HAP-1 (cell line): ENCODE results near the gene TMEM54.

Experiments
- DNase-seq, 2 experiments: peaks; one replicate each; pipeline ENCODE4 v3.0.0-alpha.2; 2016 to 2020; ENCODE audit warnings: low spot score in 2 of 2
- H3K27me3 ChIP-seq: fragments of 250-450 bp; sonication (Bioruptor Pico); 2 replicates; pipeline ENCODE4 v1.5.1; 2020; ENCODE audit warnings: low read depth, mild to moderate bottlenecking, moderate library complexity
- H3K36me3 ChIP-seq: fragments of 250-450 bp; sonication (Bioruptor Pico); replicated peaks from 2 replicates; pipeline ENCODE4 v1.5.1; 2020; ENCODE audit warnings: mild to moderate bottlenecking
- H3K4me1 ChIP-seq: fragments of 250-450 bp; sonication (Bioruptor Pico); 2 replicates; pipeline ENCODE4 v1.5.1; 2020; ENCODE audit warnings: mild to moderate bottlenecking
- H3K4me3 ChIP-seq: fragments of 250-450 bp; sonication (Bioruptor Pico); 2 replicates; pipeline ENCODE4 v1.5.1; 2020; ENCODE audit warnings: mild to moderate bottlenecking, moderate library complexity
- H3K9me3 ChIP-seq: fragments of 250-450 bp; sonication (Bioruptor Pico); 2 replicates; pipeline ENCODE4 v1.5.1; 2020; ENCODE audit warnings: mild to moderate bottlenecking, moderate library complexity
- in situ Hi-C: fragments of 300-500 bp; cut with MboI; formaldehyde crosslinking; loops from 3 replicates; pipeline ENCODE4 v1.14.3; 2020; ENCODE audit warnings: low sequenced_read_pairs, inconsistent platforms, mixed read lengths

Gene TMEM54, protein sequence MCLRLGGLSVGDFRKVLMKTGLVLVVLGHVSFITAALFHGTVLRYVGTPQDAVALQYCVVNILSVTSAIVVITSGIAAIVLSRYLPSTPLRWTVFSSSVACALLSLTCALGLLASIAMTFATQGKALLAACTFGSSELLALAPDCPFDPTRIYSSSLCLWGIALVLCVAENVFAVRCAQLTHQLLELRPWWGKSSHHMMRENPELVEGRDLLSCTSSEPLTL

GRCh38 chr1:32900956-32901822 is at the start of gene TMEM54:
TSS of gene TMEM54 (minus strand) at chr1:32901389. CDS start at chr1:32901238, 151 bp downstream.
- no peaks in the 10 kb centered on the region for H3K36me3 ChIP-seq
- no peaks in the 10 kb centered on the region for H3K9me3 ChIP-seq
- no peaks in the 10 kb centered on the region for H3K27me3 ChIP-seq
- in situ Hi-C loops = no loop called here
- peaks cover 6% of the 10 kb centered on the region; the same call in 1 of the 2 replicates for H3K4me1 ChIP-seq
- peak; percentile 19 to 66 for DNase-seq
- peak within 1 kb of the TSS; percentile 45 for H3K4me3 ChIP-seq

DNA sequence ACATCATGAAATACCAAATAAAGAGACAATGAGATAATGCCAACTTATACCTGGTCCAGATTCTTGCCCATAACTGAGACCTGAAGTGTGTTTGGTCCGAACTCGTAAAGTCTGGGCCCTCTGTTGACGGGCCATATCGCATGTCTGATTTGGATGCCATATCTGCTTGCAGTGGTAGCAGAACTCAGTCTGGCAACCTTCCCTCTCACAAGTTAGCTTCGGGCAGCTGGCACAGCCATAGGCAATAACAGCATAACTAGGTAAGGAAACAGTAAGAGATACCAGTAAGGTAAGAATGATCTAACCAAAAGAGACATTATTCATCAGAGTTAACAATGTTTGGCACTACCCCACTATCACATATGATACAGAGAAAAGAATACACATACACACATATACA is 48.3 kb upstream of the TMEM54 start:
- Histone ChIP-seq H3K9me3 (no peaks in the 10 kb centered on the region), H3K4me1 (peaks cover 9% of the 10 kb centered on the region), H3K27me3 (no peaks in the 10 kb centered on the region), H3K4me3 (no peak overlapping the region), H3K36me3 (peaks cover 7% of the 10 kb centered on the region)
- no peak for DNase-seq
- in situ Hi-C loops = no loop called here

GRCh38 chr1:32948905-32949304 is 47.7 kb upstream of the TMEM54 start:
- in situ Hi-C loops = no loop called here
- DNase-seq = no peak

GRCh38 chr1:32948390-32948722 is 47.2 kb upstream of the TMEM54 start:
- H3K9me3 ChIP-seq = no peaks in the 10 kb centered on the region
- no peaks in the 10 kb centered on the region for H3K27me3 ChIP-seq
- in situ Hi-C loops = no loop called here
- peaks cover 17% of the 10 kb centered on the region for H3K36me3 ChIP-seq
- no peak overlapping the region for H3K4me3 ChIP-seq
- no peak for DNase-seq
- H3K4me1 ChIP-seq = peaks cover 10% of the 10 kb centered on the region

More at GRCh38 chr1:32948905-32949304, 47.7 kb upstream of the TMEM54 start:
- H3K4me3 ChIP-seq = no peak overlapping the region
- no peaks in the 10 kb centered on the region for H3K9me3 ChIP-seq
- H3K36me3 ChIP-seq = peaks cover 13% of the 10 kb centered on the region
- peaks cover 9% of the 10 kb centered on the region for H3K4me1 ChIP-seq
- H3K27me3 ChIP-seq = no peaks in the 10 kb centered on the region

DNA sequence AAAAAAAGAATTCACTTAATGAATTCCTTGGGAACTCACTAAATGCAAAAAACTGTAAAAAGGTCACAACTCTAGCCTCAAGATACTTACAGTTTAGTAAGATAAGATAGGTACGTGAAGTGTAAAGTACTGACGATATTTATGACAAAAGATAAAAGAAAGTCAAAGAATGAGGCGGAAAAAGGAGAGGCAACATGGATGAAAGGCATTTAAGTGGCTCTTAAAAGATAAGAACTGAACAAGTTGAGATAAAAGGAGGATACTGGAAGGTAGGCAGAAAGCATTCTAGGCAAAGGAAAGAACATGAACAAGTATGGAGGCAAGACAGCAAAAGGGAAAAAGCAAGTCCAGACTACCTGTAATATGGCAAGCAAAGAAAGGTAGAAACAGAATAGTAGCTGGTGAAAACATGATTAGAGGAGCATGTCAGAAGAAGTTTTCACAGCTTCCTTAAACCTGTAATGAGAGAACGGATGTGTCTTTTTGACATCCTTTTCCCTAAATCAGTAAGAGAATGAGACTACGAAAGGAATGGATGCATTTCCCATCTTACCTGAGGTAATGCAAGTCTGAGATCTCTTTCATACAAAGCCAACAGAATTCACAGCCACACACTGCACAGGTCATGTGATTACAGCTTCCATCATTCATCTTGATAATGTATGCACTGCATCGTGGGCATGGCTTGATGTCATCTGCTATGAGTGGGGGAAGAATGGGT is 46.6 kb upstream of the TMEM54 start:
- Histone ChIP-seq H3K4me3 (no peak overlapping the region), H3K4me1 (peaks cover 10% of the 10 kb centered on the region), H3K36me3 (peaks cover 17% of the 10 kb centered on the region), H3K9me3 (no peaks in the 10 kb centered on the region), H3K27me3 (no peaks in the 10 kb centered on the region)
- no peak for DNase-seq
- in situ Hi-C loops = no loop called here

DNA sequence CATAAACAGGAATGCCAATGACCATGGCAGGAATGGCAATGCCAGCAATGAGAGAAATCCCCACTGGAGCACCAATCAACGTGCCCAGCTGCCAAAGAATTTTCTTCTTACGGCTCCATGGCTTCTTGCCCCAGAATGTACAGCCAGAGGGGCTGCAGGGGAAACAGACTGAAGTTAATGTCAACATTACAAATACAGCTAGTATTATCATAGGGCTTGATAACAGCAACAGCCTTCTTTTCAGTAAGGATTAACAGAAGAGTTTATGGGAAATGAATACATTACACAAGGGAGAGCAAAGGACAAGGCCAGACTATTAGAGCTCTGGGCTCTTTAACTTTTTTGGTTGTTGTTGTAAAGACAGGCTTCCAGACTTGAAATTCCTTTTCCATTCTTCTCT is 45.2 kb upstream of the TMEM54 start:
- Histone ChIP-seq H3K36me3 (peaks cover 24% of the 10 kb centered on the region), H3K4me3 (no peak overlapping the region), H3K9me3 (no peaks in the 10 kb centered on the region), H3K4me1 (peaks cover 17% of the 10 kb centered on the region), H3K27me3 (no peaks in the 10 kb centered on the region)
- DNase-seq = peak in 1 of 2 experiments; percentile 24
- in situ Hi-C loops = no loop called here

- in situ Hi-C loops = no loop called here
- no peak for DNase-seq
- Histone ChIP-seq H3K4me3 (no peak overlapping the region), H3K36me3 (peaks cover 27% of the 10 kb centered on the region), H3K27me3 (no peaks in the 10 kb centered on the region), H3K4me1 (peaks cover 22% of the 10 kb centered on the region), H3K9me3 (no peaks in the 10 kb centered on the region)
Observed at GRCh38 chr1:32944180-32944579, 43.0 kb upstream of the TMEM54 start.

- Histone ChIP-seq H3K27me3 (no peaks in the 10 kb centered on the region), H3K36me3 (peaks cover 33% of the 10 kb centered on the region), H3K9me3 (no peaks in the 10 kb centered on the region), H3K4me3 (no peak overlapping the region), H3K4me1 (peaks cover 15% of the 10 kb centered on the region)
- in situ Hi-C loops = loop anchor here (10.0 kb wide), 1 partner anchor 145 kb away; the partner anchor contains the start of gene AZIN2
- DNase-seq = no peak
Observed at GRCh38 chr1:32939655-32940371, 38.6 kb upstream of the TMEM54 start.

DNA sequence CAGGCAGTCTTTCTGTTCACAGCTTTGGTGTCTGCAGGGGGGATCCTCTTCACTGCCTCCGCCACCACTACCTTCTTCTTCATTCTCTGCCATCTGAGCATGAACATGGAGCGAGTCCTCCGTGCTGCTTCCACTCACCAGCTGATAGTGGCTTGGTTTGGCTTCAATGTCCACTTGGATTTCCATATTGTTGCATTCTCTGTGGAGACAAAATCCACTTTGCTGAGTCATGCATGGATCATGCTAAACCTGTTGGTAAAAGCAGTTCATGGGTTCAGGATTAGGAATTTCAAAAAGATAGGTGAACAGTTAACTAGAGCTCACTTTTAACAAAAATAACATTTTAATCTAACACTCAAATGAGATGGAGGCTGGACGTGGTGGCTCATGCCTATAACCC is 35.9 kb upstream of the TMEM54 start:
- no peaks in the 10 kb centered on the region for H3K27me3 ChIP-seq
- peaks cover 22% of the 10 kb centered on the region for H3K4me1 ChIP-seq
- DNase-seq = no peak
- H3K4me3 ChIP-seq = no peak overlapping the region
- in situ Hi-C loops = loop anchor here (10.0 kb wide), 1 partner anchor 148 kb away; the partner anchor contains the start of gene AZIN2
- no peaks in the 10 kb centered on the region for H3K9me3 ChIP-seq
- H3K36me3 ChIP-seq = peaks cover 16% of the 10 kb centered on the region

DNA sequence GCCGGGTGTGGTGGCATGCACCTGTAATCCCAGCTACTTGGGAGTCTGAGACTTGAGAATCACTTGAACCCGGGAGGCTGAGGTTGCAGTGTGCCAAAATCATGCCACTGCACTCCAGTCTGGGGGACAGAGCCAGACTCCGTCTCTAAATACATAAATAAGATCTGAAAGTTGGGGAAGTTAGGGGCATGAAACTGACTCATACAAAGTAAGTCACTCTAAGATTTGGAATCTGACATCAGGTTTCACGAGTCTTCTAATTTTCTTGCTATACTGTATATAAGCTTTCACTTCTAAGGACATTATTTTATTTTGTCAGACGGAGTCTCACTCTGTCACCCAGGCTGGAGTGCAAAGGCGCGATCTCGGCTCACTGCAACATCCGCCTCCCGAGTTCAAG is 33.3 kb upstream of the TMEM54 start:
- in situ Hi-C loops = loop anchor here (10.0 kb wide), 1 partner anchor 150 kb away; the partner anchor contains the start of gene AZIN2
- H3K27me3 ChIP-seq = no peaks in the 10 kb centered on the region

DNA sequence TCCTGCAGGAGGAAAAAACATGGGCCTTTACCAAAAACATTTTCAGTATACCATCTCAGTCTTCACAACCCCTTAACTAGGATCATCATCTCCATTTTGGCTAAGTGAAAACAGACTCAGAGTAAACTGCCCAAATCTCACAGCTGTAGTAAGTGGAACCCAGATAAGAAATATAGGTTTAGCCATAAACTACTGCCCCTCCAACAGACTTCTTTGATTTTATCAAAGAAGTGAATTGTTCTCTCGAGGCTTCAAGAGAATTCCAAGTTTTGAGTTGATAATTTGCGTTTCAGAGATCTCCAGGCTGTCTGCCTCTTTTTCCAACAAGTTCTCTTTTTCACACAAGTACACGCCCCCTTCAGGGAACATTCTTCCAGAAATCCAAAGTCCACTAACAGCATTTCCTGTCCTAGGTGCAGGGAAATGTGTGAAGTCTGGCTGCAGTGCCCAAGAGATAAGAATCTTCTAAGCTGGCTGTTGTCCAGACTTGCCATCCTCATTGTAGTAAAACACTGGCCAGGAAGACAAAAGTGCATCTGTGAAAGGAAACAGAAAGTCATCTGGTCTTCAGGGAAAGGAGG is 32.6 kb upstream of the TMEM54 start:
- in situ Hi-C loops = loop anchor here (10.0 kb wide), 1 partner anchor 151 kb away; the partner anchor contains the start of gene AZIN2
- Histone ChIP-seq H3K9me3 (no peaks in the 10 kb centered on the region), H3K4me3 (no peak overlapping the region), H3K4me1 (peaks cover 12% of the 10 kb centered on the region), H3K27me3 (no peaks in the 10 kb centered on the region), H3K36me3 (peaks cover 11% of the 10 kb centered on the region)
- DNase-seq = peak; percentile 63 to 67

More for the DNA sequence above, 33.3 kb upstream of the TMEM54 start:
- peaks cover 11% of the 10 kb centered on the region for H3K36me3 ChIP-seq
- DNase-seq = no peak
- H3K9me3 ChIP-seq = no peaks in the 10 kb centered on the region
- peaks cover 12% of the 10 kb centered on the region for H3K4me1 ChIP-seq
- H3K4me3 ChIP-seq = no peak overlapping the region

DNA sequence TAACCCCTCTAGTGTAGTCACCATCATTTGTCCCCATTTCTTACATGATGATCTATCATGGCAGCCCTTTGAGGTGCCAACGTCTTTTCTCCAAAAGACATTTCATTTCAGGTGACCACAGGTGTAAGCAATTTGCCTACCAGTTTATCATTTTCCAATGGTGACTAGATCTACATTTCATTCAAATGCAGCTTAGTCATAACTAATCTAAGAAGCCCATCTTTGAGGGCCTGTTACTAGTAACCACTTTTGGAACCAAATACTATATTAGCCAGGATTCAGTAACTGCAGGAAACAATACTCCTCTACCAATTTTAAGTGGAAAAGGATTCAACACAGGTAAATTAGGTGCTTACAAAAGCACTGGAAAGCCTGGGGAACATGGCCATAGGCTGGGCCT is 30.6 kb upstream of the TMEM54 start:
- in situ Hi-C loops = loop anchor here (10.0 kb wide), 1 partner anchor 153 kb away; the partner anchor contains the start of gene AZIN2

GRCh38 chr1:32929366-32929765 is 28.2 kb upstream of the TMEM54 start:
- peaks cover 9% of the 10 kb centered on the region for H3K4me1 ChIP-seq
- in situ Hi-C loops = no loop called here
- H3K36me3 ChIP-seq = no peaks in the 10 kb centered on the region
- no peak overlapping the region for H3K4me3 ChIP-seq
- peak in 1 of 2 experiments; percentile 25 for DNase-seq
- no peaks in the 10 kb centered on the region for H3K9me3 ChIP-seq
- no peaks in the 10 kb centered on the region for H3K27me3 ChIP-seq

More for the DNA sequence above, 30.6 kb upstream of the TMEM54 start:
- no peak overlapping the region for H3K4me3 ChIP-seq
- no peak for DNase-seq
- peaks cover 12% of the 10 kb centered on the region for H3K4me1 ChIP-seq
- peaks cover 5% of the 10 kb centered on the region; the same call in 1 of the 2 replicates for H3K36me3 ChIP-seq
- no peaks in the 10 kb centered on the region for H3K9me3 ChIP-seq
- H3K27me3 ChIP-seq = no peaks in the 10 kb centered on the region
